Measurements from ENCODE around the gene TEF.

DNA sequence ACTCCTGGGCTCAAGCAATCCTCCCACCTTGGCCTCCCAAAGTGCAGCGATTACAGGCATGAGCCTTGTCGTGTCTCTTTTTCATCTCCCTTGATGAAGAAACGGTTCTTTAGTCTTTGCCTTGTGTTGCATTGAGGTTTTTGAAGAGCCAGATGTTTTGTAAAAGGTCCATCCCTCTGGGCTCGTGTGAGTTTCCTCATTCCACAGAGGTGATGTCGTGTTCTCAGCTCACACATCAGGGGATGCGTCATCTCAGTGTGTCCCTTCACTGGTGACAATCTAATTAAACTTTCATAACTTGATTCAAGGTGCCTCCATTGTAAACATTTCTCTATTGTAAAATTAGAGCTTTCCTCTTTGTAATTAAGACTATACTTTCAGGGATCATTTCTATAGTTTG is 29.7 kb upstream of the TEF start:
- TF ChIP-seq CTCF (conservative IDR thresholded peaks at IDR 0.05) (no peak), ZFX (IDR thresholded peaks at IDR 0.05) (no peak)
